NCI-H345 treated with DMSO at 0.1 percent for 48 hours (cell line): ENCODE data around the gene AZI2.
A peak's percentile ranks its signal among the peaks of the same experiment; 100 is the strongest.

Experiments
- DNase-seq: peaks from one replicate; lab custom pipeline; 2025; ENCODE audit not compliant: unreplicated experiment; lab: John Stamatoyannopoulos, UW

AZI2 gene

DNA sequence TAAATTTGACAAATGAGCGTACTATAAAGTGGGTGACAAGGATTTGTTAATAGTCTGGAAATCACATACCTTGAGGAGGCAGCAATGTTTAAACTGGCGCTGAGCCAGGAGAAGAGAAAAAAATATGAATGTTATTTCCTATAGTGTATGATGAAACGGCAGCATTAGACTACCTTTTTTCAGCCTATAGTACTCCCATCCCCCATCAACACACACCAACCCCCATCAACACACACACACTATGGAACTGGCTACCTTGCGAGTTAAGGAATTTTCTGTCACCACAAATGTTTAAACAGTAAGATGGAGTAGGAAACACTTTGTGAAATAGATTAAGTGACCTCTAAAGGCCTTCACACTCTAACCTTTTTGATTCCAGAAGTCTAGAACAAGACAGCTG is 46.9 kb downstream of the AZI2 start:
- no peak for DNase-seq

DNA sequence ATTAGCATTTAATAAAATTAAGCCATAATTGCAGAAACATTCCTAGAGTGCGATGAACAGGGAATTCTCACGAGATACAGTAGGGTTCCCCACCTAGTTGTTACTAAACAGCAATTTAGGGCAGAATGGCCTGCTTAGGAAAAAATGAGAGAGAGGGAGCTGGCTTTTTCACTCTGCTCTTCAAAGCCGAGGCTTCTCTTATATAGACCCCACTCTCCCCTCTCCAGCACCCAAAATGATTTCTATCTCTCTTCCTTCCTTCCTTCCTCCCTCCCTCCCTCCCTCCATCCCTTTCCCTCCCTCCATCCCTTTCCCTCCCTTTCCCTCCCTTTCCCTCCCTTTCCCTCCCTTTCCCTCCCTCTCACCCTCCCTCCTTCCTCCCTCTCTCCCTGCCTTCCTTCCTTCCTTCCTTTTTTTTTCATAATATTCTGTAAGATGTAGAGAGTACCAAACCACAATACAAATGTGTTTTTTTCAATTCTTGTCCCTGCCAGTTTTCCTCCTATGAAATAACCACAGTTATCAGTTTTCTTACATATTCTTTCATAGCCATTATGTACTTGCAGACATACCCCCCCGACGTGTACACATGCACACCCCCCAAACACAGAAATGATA is 48.2 kb downstream of the AZI2 start:
- DNase-seq, result no peak

DNA sequence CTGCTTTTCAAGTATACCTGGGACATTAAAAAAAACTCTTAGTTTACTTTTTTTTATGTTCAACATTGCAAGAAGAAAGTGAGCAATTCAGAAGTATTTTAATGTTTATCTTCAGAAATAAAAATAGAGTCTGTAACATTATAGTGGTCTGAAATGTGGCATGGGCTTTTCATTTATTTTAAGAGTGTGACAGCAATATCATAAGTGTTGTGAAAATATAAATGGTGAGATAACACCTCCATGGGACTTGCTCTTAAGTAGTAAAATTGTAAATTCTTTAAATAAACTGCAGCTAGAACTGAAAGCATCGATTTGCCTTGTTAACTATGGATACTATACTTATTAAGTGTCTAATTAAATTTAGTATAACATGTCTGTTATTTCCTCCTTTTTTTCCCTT is 48.9 kb downstream of the AZI2 start:
- DNase-seq, result no peak

DNA sequence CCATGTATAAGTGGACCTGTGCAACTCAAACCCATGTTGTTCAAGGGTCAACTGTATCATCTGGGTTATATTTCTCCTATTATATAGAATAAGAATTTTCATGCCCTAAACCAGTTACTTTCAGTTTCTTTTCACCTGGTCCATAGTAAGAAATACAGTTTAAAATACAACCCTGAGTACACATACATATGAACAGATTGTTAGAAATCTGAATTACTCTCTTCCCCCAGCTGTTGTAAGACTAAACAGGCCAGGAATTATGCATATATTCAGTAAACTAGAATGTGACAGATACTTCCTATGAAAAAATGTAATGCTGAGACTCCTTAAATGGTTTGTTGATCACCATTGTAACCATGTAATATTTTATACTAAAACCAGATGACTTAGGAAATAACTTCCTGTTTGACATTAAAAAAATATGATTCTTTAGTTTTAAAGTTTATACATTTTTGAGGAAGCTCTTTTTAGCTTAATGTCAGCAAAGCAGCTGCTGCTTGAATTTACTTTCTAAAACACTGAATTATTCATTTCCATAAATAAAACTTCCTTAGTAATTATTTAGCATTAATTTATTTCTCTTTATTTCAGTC is 52.6 kb downstream of the AZI2 start:
- DNase-seq, result no peak

DNA sequence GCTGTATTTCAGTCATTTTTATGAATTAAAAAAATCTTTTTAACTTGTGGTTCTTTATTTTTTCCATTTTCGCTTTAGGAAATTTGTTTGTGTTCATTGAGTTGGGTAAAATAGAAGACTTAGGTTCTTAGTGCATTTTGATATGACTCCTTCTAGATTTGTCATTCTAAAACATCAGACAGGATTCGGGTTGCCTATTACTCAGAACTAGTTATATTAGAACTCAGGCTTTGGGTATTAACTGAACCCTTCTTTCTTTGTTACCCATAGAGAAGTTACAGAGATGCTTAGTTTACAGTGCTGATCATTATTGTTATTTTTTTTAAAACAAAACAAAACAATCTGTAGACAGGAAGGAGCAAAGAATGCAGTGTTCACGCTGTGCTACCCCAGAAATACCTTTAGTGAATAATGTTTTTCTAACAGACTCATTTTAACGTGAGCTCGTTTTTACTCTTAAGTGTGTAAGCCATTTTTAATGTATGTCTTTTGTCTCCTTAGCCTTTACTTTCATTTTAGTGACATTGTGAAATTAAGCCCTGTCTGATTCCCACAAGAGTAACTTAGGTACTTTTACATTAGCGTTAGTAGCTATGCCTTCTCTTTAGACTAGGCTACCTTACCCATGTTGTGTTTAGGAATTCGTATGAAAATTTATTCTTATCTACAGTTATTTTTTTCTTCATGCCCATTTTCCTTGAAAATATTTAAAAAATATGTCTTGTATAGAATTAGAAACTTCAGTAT is 53.8 kb downstream of the AZI2 start:
- DNase-seq, result no peak

DNA sequence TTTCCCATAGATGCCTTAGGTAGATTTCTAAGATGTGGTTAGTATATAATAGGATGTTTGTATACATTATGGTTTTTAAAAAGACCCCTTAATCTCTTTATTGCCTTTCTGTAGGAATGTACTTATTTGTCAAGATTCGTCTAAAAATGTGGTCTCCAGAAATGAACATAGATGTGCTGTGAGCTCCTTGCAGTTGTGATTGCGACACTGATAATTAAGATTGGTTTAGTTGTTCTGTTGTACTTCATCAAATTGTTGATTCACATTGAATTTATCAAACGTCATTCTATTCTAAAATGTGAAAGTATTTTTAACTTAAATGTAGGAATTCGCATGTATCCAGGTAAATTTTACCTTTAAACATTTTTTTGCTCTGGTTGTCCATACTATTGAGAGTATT is 56.0 kb downstream of the AZI2 start:
- no peak for DNase-seq

DNA sequence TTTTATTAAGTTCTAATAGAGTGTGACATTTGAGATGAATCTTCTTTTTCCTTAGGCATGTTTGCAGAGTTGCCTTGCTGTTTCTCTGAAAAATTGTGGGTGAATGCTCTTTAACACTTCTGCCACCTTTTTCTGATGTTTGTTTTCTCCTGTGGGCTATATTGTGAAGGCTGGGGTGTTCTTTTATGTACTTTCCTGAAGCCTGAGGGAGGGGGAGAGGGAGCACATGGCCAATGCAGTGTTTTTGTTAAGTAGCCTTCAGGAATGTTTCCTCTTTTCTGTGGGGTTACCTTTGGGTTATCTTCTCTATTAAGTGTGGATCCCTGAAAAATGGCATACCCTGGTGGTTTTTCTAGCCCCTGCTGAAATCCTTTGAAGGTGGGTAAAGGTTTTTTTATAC is 57.0 kb downstream of the AZI2 start:
- no peak for DNase-seq

DNA sequence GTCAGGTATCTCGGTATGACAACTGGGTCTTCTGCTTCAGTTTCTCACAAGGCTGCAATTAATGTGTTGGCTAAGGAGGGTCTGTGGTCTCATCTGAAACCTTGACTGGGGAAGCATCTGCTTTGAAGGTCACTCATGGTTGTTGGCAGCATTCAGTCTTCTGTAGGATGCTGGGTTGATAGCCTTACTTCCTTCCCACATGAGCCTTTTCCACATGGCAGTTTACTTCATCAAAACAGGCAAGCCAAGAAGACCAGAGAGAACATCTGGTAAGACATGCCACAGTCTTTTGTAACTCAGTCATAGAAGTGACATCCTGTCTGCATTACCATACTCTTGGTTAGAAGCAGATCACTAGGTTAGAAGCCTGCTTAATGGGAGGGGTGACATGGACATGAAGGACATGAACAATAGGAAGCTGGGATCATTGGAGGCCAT is 57.7 kb downstream of the AZI2 start:
- DNase-seq, result no peak

DNA sequence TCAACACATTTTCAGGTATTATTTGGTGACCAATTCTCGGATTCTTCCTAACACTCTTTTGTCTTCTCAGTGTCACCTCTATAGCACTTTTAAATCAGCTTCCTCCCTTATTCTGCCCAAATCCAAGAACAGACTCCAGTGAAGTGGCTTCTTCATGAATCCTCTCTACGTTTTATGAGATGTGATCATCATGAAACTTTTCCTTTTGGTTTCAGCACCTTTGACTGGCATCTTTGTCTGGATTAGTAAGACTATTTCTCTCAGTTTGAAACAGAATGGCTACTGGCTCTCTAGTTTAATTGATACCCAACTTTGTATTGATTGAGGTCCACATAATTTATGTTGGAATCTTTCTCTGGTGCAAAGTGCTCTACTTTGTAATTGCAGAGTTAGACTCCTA is 61.6 kb downstream of the AZI2 start:
- DNase-seq, result no peak

DNA sequence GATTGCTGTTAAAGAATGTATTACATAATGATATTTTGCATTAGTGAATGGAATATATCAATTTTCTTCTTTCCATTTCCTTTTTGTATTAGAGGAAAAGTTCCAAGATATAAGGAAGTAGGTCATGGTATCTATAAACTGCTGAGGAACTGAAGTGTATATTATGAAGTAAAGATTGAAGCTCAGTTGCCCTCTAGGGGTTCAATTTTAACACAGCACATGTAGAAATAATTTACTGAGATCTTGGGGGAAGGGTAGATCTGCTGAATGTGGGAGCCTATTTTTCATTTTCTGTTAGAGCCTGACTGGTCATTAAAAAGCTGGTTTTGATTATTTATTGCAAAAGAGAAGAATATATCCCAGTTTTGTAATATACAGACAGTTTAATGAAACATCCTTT is 62.0 kb downstream of the AZI2 start:
- DNase-seq, result peak; percentile 4

DNA sequence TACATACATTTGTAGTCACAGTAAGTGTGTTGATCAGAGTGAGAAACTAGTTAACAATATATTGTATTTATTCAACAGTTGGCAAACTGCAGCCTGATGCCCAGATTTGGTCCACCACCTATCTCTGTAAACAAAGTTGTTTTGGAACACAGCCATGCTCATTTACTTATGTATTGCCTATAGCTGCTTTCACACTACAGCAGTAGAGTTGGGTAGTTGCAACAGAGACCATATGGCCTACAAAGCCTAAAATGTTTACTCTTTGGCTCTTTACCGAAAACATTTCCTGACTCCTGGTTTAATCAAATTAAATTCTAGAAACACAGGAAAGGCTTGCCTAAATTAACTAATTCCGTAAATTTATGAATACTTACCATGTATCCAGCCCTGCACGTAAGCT is 67.8 kb downstream of the AZI2 start:
- no peak for DNase-seq

DNA sequence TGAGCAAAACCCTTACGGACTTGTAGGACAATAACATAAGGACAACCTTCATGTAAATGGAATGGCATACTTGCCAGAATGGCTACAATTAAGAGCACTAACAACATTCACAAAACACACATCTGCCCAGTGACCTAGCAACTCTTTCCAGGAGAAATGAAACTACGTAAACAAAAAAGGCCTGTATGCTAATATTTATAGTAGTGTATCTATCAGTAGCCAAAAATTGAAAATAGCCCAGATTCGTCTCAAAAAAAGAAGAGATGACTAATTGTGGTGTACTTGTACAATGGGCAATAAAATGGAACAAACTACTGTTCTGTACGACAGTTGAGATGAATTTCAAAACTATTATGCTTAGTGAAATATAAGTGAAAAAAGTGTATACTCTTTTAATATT is 68.9 kb downstream of the AZI2 start:
- no peak for DNase-seq

DNA sequence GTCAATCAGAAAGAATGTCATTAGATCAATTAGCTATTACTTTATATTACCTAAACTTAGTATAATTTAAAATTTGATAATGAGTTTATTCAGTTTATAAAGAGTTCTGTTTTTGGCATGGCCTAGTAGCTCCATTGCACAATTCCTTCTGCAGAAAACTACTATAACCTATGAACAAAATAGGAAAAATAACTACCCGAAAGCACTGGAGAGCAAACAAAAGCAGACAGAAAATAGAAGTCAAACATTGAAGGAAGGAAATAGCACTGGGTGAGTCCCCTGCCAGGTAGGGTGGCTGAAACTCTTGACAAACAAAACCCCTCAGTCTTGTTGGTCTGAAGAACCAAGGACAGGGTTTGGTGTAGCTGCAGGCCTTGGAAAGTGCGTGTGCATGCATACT is 69.7 kb downstream of the AZI2 start:
- no peak for DNase-seq

DNA sequence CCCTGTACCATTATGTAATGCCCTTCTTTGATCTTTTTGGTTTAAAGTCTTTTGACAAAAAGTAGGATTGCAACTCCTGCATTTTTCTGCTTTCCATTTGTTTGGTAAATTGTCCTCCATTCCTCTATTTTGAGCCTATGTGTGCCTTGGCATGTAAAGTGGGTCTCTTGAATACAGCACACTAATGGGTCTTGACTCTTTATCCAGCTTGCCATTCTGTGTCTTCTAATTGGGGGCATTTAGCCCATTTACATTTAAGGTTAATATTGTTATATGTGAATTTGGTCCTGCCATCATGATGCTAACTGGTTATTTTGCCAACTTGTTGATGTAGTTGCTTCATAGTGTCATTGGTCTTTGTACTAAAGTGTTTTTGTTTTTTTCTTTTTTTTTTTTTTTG is 74.8 kb downstream of the AZI2 start:
- no peak for DNase-seq
